ENCODE results near the gene DCHS2.

Gene DCHS2

DNA sequence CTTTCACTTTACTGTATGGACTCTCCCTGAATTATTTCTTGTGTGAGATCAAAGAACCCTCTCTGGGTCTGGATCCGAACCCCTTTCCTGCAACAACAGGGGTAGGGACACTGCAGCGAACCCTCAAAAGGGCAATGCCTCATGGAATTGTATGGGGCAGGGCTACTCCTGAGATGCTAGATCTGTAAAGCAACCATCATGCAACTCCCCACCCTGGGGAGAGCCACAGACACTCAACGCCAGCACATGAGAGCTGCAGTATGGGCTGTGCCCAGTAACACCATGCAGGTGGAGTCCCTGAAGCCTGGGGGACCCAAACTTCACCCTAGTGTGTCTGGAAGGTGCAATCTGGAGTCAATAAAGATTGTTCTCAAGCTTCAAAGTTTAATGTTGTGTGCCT, 304.7 kb downstream of the DCHS2 start:
- no peaks in the 10 kb centered on the region for H3K27me3 ChIP-seq (ENCODE audit: control insufficient read depth, insufficient read depth, low read length)
- peaks cover 2% of the 10 kb centered on the region; the same call in 1 of the 2 replicates for H3K4me1 ChIP-seq (ENCODE audit: control insufficient read depth, insufficient read depth, low read length)
- no peak for DNase-seq (ENCODE audit: low read depth, low spot score)
- no peak overlapping the region for H3K27ac ChIP-seq (ENCODE audit: low read length)
- no CpG with 5 or more reads among the region's 3 CpGs for WGBS (ENCODE audit: insufficient coverage, insufficient read length)
- H3K9me3 ChIP-seq (ENCODE audit: control insufficient read depth, insufficient read depth, low read length), result no peaks in the 10 kb centered on the region
- H3K36me3 ChIP-seq (ENCODE audit: control insufficient read depth, insufficient read depth, low read length), result no peaks in the 10 kb centered on the region
- no peak overlapping the region for H3K4me3 ChIP-seq (ENCODE audit: low read length)

DNA sequence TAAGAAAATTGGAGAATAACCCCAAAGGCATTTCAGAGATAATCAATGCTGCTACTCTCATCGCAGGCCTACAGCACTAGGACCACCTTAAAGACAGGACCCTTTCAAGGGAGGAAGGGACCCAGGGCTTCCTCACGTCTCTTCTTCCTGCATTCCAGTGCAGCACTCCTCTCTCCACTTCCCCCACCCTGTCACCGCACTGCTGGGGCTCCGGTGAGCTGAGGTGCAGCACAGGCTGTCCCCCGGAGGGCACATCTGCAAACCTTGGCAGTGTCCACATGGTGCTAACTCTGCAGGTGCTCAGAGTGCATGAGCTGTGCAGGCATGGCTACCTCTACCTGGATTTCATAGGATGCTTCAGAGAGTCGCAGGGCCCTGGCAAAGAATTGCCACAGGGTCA, 305.6 kb downstream of the DCHS2 start:
- Histone ChIP-seq H3K36me3 (ENCODE audit: control insufficient read depth, insufficient read depth, low read length) (no peaks in the 10 kb centered on the region), H3K27ac (ENCODE audit: low read length) (no peak overlapping the region), H3K27me3 (ENCODE audit: control insufficient read depth, insufficient read depth, low read length) (no peaks in the 10 kb centered on the region), H3K4me3 (ENCODE audit: low read length) (no peak overlapping the region), H3K9me3 (ENCODE audit: control insufficient read depth, insufficient read depth, low read length) (no peaks in the 10 kb centered on the region), H3K4me1 (ENCODE audit: control insufficient read depth, insufficient read depth, low read length) (peaks cover 2% of the 10 kb centered on the region; the same call in 1 of the 2 replicates)
- WGBS (ENCODE audit: insufficient coverage, insufficient read length), result no CpG with 5 or more reads among the region's 6 CpGs
- DNase-seq (ENCODE audit: low read depth, low spot score), result no peak

- no peaks in the 10 kb centered on the region for H3K36me3 ChIP-seq (ENCODE audit: control insufficient read depth, insufficient read depth, low read length)
- no peaks in the 10 kb centered on the region for H3K9me3 ChIP-seq (ENCODE audit: control insufficient read depth, insufficient read depth, low read length)
- no peak overlapping the region for H3K27ac ChIP-seq (ENCODE audit: low read length)
- WGBS (ENCODE audit: insufficient coverage, insufficient read length), result no CpG with 5 or more reads among the region's 6 CpGs
- no peak for DNase-seq (ENCODE audit: low read depth, low spot score)
- peaks cover 2% of the 10 kb centered on the region; the same call in 1 of the 2 replicates for H3K4me1 ChIP-seq (ENCODE audit: control insufficient read depth, insufficient read depth, low read length)
- H3K4me3 ChIP-seq (ENCODE audit: low read length), result no peak overlapping the region
- H3K27me3 ChIP-seq (ENCODE audit: control insufficient read depth, insufficient read depth, low read length), result no peaks in the 10 kb centered on the region
Observed at GRCh38 chr4:154184238-154184637, 307.4 kb downstream of the DCHS2 start.

DNA sequence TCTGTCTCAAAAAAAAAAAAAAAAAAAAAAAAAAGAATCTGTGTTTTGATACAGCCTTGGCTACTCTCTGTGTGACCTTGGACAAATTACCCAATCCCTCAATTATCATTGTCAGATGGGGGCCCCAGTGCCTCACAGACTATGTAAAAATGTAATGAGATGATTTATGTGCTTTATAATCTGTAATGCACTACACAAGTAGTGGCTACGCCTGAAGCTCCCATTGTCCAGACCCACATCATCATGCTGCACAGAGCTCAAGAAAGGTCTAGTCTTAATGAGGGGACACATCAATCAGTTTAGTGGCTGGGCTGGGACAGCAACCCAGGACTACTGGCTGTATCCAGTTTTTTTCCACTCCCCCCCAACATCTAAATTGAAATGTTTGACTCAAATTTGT, 308.3 kb downstream of the DCHS2 start:
- no CpG with 5 or more reads among the region's 1 CpG for WGBS (ENCODE audit: insufficient coverage, insufficient read length)
- Histone ChIP-seq H3K36me3 (ENCODE audit: control insufficient read depth, insufficient read depth, low read length) (no peaks in the 10 kb centered on the region), H3K27me3 (ENCODE audit: control insufficient read depth, insufficient read depth, low read length) (no peaks in the 10 kb centered on the region), H3K9me3 (ENCODE audit: control insufficient read depth, insufficient read depth, low read length) (no peaks in the 10 kb centered on the region), H3K4me3 (ENCODE audit: low read length) (no peak overlapping the region), H3K4me1 (ENCODE audit: control insufficient read depth, insufficient read depth, low read length) (peaks cover 2% of the 10 kb centered on the region; the same call in 1 of the 2 replicates), H3K27ac (ENCODE audit: low read length) (no peak overlapping the region)
- no peak for DNase-seq (ENCODE audit: low read depth, low spot score)
